CD4-positive, alpha-beta T cell treated with Interleukin-17A for 1 hour (primary cell): ENCODE data around the gene TRIM29.
"Not testable (repeated sequence)": the region's sequence is repeated elsewhere in the genome, so short reads cannot be mapped to it uniquely, and the experiment has no call there.

ENCODE experiments used
- DNase-seq: peaks from one replicate; pipeline ENCODE4 v3.0.0-alpha.2; 2020

TRIM29 gene, protein sequence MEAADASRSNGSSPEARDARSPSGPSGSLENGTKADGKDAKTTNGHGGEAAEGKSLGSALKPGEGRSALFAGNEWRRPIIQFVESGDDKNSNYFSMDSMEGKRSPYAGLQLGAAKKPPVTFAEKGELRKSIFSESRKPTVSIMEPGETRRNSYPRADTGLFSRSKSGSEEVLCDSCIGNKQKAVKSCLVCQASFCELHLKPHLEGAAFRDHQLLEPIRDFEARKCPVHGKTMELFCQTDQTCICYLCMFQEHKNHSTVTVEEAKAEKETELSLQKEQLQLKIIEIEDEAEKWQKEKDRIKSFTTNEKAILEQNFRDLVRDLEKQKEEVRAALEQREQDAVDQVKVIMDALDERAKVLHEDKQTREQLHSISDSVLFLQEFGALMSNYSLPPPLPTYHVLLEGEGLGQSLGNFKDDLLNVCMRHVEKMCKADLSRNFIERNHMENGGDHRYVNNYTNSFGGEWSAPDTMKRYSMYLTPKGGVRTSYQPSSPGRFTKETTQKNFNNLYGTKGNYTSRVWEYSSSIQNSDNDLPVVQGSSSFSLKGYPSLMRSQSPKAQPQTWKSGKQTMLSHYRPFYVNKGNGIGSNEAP

GRCh38 chr11:120137611-120138521 is at the start of gene TRIM29:
TSS of gene TRIM29 (minus strand) at chr11:120138113. CDS start at chr11:120138031, 82 bp downstream.
- no peak for DNase-seq

DNA sequence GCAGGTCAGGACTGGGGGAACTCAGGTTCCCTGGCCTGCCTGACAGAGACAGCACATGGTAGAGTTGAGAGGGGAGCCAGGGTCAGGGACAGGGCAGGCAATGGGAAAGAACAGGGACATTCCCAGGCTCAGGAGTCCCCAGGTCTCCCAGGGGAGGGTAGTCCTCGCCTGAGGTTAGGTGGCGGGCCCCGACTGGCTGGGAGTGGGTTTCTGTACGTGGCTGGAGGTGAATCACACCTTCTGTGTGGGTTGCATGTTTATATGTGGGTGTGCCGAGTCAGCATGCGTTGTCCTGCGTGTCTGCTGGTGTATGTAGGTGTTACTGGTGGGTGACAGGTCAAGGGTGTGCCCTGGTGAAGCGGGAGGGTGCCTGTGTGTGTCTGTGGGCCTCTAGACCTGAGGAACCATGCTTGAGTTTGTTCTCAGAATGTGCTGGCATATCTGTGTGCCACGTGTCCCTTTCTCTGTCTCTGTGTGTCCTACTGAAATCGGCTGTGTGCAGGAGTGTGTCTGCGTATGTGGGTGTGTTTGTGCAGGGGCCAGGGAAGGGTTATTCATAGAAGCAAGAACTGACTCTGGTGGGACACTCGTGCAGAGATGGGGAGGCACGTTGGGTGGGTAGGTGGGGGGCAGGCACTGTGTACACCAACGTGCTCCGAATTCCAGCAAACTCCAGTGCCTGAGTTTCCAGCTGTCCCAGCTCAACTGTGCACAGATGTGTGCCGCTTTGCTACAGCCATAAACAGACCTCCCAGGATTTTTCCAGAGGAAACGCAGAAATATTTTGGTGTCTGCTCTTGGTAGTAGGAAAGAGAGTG is 49.1 kb upstream of the TRIM29 start:
- DNase-seq = no peak

DNA sequence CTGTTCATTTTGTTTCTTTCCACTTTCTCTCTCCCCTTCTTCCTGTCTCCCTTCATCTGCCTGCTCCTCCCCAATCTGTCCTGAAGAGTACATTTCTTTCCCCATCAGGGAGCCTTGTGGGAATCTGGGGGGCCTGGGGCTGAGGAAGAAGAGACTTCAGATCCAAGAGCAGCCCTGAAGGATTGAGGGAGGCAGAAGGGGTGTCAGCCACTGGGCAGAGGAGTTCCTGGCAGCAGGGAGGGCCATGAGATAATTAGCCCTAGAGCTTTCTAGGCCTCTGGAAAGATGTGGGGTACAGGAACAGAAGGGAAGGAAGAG is 48.5 kb upstream of the TRIM29 start:
- no peak for DNase-seq

- no peak for DNase-seq
These were observed 48.0 kb upstream of the TRIM29 start for GRCh38 chr11:120185706-120186455.

- no peak for DNase-seq
These were observed 47.2 kb upstream of the TRIM29 start for GRCh38 chr11:120184946-120185705.

DNA sequence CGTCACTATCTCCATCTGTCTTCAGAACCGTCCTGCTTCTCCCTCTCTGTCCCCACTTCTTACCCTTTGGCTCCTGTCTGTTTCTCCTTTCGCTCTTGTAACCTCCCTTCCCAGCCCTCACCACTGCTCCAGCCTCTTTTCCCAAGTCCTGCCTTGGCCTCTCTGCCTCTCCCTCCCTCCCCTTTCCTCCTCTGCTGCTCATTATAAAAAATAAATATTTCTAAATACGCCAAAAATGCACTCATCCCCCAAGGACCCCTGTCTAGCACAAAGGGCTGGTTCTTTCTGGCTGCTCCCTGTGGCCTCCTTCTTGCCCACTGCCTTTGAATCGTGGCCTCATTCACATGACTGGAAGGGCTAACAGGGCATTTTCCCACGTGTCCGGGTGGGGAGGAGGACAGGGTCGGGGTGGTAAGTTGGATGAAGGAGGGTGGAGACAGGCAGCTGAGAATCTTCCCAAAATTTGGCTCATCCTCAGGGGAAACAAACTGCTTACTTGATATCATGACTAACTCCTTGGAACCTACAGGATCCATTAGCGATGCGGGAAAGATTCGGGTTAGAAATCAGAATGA is 46.5 kb upstream of the TRIM29 start:
- no peak for DNase-seq

GRCh38 chr11:120183701-120184141 is 45.8 kb upstream of the TRIM29 start:
- DNase-seq = no peak

DNA sequence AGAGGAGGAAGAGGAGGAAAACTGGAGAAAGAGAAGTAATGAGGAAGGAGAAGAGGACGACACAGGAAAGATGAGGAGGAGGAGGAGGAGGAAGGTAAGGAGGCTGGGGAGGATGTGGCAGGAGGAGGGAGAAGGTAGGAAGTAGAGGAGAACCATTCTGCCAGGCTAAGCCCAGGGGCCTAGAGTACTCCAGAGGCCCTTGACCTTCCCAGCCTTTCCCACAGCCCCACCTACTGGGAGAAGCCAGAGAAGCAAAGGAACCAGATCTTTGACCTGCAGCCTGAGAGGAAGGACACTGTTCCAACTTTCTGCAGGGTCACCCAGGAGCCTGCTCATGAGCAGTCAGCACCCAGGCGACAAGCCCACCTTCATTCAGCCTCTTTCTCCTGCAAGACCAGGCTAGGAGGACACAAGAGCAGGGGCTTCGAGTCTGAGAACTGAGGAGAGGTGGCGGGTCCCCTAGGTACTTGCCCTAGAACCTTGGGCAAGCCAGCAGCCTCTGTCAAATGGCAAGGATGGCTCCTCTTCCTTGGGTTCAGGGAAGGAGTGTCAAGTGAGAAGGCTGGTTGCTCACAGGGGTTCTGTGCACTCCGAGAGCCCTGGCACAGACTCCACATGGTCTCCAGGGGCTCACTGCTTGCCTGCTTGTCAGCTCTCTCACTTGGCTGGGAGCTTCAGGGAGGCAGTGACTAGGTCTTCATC is 45.0 kb upstream of the TRIM29 start:
- DNase-seq = no peak

- no peak for DNase-seq
These were observed 44.5 kb upstream of the TRIM29 start for GRCh38 chr11:120182372-120182771.

- no peak for DNase-seq
These were observed 43.6 kb upstream of the TRIM29 start for GRCh38 chr11:120181376-120181975.

DNA sequence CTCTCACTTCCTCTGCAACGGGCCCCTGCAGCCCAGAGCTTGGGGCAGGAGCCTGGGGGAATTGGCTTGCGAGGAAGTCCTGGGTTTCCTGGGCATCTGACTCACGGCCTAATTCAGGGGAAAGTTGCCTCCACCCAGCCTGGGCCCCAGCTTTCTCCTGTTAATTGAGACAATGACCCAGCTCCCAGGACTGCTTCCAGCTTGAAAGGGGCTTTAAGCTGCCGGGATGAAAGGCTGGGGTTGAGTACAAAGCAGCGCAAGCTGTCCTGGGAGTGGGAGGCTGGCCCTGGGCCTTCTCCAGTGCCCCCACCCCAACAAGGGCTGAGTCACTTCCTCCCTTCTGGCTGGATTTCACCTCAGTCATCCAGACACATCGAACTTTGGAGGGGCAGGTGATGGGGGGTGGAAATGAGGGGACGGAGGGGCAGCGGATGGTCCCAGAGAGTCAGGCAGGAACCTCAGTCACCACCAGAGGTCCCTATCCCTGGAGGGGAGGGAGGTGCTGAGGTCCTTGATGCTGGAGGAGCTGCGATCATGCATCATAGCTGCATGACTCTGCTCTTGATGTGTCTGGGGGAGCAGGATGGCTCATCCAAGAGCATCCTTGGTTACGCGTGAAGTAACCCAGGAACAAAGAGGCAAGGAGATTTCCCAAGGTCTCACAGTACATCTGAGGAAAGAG is 42.8 kb upstream of the TRIM29 start:
- no peak for DNase-seq

DNA sequence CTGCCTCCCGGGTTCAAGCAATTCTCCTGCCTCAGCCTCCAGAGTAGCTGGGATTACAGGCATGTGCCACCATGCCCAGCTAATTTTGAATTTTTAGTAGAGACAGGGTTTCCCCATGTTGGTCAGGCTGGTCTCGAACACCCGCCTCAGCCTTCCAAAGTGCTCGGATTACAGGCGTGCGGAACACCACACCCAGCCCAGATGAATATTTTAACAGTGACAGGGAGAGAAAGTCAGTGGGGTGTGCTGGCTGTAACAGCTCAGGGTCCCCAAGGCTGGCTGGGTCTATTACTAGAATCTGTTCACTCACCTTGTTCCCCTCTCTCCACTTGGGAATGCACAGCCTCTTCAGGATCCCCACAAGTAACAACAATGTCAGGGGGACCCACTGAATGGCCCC is 42.1 kb upstream of the TRIM29 start:
- DNase-seq = not testable (repeated sequence)

GRCh38 chr11:120179057-120179672 is 41.3 kb upstream of the TRIM29 start:
- no peak for DNase-seq

DNA sequence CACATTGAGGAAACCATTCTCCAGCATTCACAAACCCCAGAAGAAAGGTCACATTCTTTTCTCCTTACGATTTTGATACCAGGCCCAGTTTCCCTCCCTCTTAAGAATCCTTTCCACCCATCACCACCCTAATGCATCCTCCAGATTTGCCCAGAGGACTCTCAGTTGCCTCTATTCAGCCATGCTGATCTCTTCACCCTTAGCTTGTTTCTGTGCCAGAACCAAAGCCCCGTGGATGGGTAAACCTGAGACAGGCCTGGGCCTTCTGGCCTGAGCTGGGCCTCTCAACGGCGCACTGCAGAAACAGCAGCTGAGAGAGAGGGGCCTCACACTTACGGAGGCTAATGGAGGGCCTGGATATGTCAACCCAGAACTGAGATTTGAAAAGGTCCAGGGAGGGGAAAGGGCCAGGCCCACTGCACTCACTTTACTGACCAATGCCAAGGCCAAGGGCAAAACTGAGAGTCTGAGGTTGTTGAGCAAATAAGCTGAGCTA is 40.7 kb upstream of the TRIM29 start:
- DNase-seq = no peak

DNA sequence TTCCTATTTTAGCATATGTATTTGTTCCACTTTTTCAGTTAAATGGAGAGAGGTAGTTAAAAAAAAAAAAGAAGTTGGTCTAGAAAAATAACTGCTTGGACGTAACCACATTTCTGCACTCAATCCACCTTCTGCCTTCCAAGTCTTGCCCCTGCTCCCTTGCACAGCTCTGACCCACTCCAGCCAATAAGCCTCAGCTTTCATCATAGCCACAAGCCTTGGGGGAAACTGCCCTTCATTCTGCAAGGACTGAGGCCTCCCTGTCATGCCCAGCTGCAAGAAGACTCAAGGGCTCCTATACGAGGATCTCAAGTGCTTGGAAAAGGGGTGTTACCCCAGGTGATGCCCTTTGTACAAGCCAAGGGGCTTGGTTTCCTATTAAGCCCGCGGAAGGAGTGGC is 37.0 kb upstream of the TRIM29 start:
- no peak for DNase-seq

DNA sequence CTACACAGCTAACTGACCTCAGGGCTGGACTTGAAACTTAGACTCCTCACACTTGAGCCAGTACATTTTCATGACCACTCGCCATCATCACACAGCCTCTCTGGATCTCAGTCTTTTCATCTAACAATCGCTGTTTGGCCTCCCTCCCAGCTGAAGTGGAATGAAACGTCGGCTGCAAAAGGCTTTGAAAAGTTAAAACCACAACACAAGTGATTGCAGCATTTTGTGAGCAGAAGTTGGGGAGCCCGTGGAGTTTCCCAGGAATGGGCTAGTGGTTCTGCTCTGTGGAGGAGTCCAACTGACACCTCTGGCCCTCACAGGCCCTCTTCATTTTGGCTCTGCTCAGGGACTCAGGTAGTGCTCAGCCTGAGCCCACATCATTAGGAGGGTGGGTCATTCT is 35.9 kb upstream of the TRIM29 start:
- no peak for DNase-seq

DNA sequence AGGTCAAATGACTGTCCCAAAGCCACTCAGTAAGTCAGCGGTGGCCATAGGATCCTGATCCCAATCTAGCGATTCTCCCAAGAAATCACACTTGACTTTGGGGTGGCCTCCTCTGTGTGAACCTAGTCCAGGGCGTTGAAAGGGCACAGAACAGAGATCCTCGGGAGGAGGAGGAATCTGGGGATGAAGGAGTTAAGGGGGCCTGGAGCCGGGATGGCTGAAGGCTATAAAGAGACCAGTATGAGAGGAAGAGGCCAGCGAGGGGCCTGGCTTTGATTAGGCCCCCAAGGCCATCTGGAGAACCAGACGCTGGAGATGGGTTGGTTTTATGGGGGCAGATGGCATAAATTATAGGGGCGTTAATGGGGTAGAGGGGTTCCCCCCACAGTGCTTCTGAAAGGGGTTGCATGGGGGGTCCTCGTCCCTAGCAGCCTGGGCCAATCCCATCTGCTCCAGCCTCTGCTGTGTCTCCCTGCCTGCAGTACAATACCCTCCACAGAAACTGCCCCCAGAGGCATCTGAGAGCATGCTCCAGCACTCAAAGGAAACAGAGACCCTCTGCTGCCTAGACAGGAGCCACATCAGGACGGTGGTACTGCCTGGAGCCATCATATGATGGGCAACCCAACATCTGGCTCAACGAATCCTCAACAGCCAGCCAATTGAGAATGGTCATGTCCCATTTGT is 35.2 kb upstream of the TRIM29 start:
- no peak for DNase-seq
